H9 (cell line): Measurements from ENCODE around the gene ISLR2. TPM values are rescaled to one million over a fixed set of nuclear protein-coding genes. Genes with fewer than 3 reads are reported as not detected.

Experiments
- DNase-seq: peaks from one replicate; pipeline ENCODE4 v3.0.0-alpha.2; 2017
- H2AFZ ChIP-seq: one replicate; pipeline ENCODE4 v1.6.1; 2013; ENCODE audit warnings: mild to moderate bottlenecking, low read length, control low read depth, moderate library complexity
- H2AK5ac ChIP-seq: 2 replicates; pipeline ENCODE4 v1.6.1; 2013; ENCODE audit warnings: low read length, control low read depth, mixed read lengths; ENCODE audit not compliant: insufficient read length
- H2BK120ac ChIP-seq: one replicate; pipeline ENCODE4 v1.6.1; 2013; ENCODE audit warnings: low read depth, mild to moderate bottlenecking, low read length, control low read depth, inconsistent platforms; ENCODE audit not compliant: poor library complexity, severe bottlenecking
- H2BK12ac ChIP-seq: 2 replicates; pipeline ENCODE4 v1.6.1; 2013; ENCODE audit warnings: low read length, control low read depth, mixed read lengths, low read depth; ENCODE audit not compliant: insufficient read length
- H2BK15ac ChIP-seq: 2 replicates; pipeline ENCODE4 v1.6.1; 2013; ENCODE audit warnings: low read depth, low read length, control low read depth
- H2BK20ac ChIP-seq: one replicate; pipeline ENCODE4 v1.6.1; 2013; ENCODE audit warnings: low read depth, mild to moderate bottlenecking, low read length, control low read depth, inconsistent platforms; ENCODE audit not compliant: poor library complexity, severe bottlenecking
- H2BK5ac ChIP-seq: 2 replicates; pipeline ENCODE4 v1.6.1; 2013; ENCODE audit warnings: low read length, control low read depth, mixed read lengths; ENCODE audit not compliant: insufficient read length
- H3K14ac ChIP-seq: 2 replicates; pipeline ENCODE4 v1.6.1; 2013; ENCODE audit warnings: low read length, control low read depth; ENCODE audit not compliant: insufficient read depth
- H3K18ac ChIP-seq: 2 replicates; pipeline ENCODE4 v1.6.1; 2013; ENCODE audit warnings: low read depth, mild to moderate bottlenecking, mixed read lengths, low read length, control low read depth; ENCODE audit not compliant: insufficient read length
- H3K23ac ChIP-seq: 2 replicates; pipeline ENCODE4 v1.6.1; 2013; ENCODE audit warnings: low read length, control low read depth, mixed read lengths, low read depth; ENCODE audit not compliant: insufficient read length
- H3K23me2 ChIP-seq: 2 replicates; pipeline ENCODE4 v1.6.1; 2013; ENCODE audit warnings: low read depth, mild to moderate bottlenecking, mixed read lengths, low read length, control low read depth; ENCODE audit not compliant: insufficient read length, poor library complexity, severe bottlenecking
- H3K27ac ChIP-seq: 2 replicates; pipeline ENCODE4 v1.5.1; 2013; ENCODE audit warnings: low read length, control low read depth, mixed read lengths, low read depth; ENCODE audit not compliant: insufficient read length
- H3K27me3 ChIP-seq: 2 replicates; pipeline ENCODE4 v1.6.1; 2013; ENCODE audit warnings: low read length, control low read depth, inconsistent platforms; ENCODE audit not compliant: insufficient read depth
- H3K4ac ChIP-seq: 2 replicates; pipeline ENCODE4 v1.6.1; 2013; ENCODE audit warnings: low read depth, mild to moderate bottlenecking, control low read depth, inconsistent platforms, low read length, moderate library complexity
- H3K4me1 ChIP-seq: 2 replicates; pipeline ENCODE4 v1.6.1; 2013; ENCODE audit warnings: low read length, control low read depth, inconsistent platforms; ENCODE audit not compliant: insufficient read depth
- H3K4me2 ChIP-seq: 2 replicates; pipeline ENCODE4 v1.6.1; 2013; ENCODE audit warnings: low read length, control low read depth, mixed read lengths; ENCODE audit not compliant: insufficient read length, insufficient read depth
- H3K56ac ChIP-seq: 2 replicates; pipeline ENCODE4 v1.6.1; 2013; ENCODE audit warnings: low read depth, mild to moderate bottlenecking, mixed read lengths, low read length, control low read depth; ENCODE audit not compliant: insufficient read length
- H3K79me1 ChIP-seq: 2 replicates; pipeline ENCODE4 v1.6.1; 2013; ENCODE audit warnings: low read depth, mild to moderate bottlenecking, moderate library complexity, low read length, control low read depth, inconsistent platforms; ENCODE audit not compliant: insufficient read depth, poor library complexity, severe bottlenecking
- H3K79me2 ChIP-seq: 2 replicates; pipeline ENCODE4 v1.6.1; 2013; ENCODE audit warnings: low read length, control low read depth, inconsistent platforms; ENCODE audit not compliant: insufficient read depth
- H3K9ac ChIP-seq: 2 replicates; pipeline ENCODE4 v1.6.1; 2013; ENCODE audit warnings: low read length, control low read depth, mixed read lengths; ENCODE audit not compliant: insufficient read length; ENCODE audit errors: extremely low read depth
- H3K9me3 ChIP-seq: one replicate; pipeline ENCODE4 v1.6.1; 2013; ENCODE audit warnings: low read depth, low read length, inconsistent platforms; ENCODE audit not compliant: control insufficient read depth
- H3T11ph ChIP-seq: one replicate; pipeline ENCODE4 v1.6.1; 2013; ENCODE audit warnings: mild to moderate bottlenecking, low read length, control low read depth, inconsistent platforms
- H4K20me1 ChIP-seq: one replicate; pipeline ENCODE4 v1.6.1; 2013; ENCODE audit not compliant: control insufficient read depth, insufficient read length, insufficient read depth
- H4K5ac ChIP-seq: 2 replicates; pipeline ENCODE4 v1.6.1; 2013; ENCODE audit warnings: low read depth, mild to moderate bottlenecking, mixed read lengths, low read length, control low read depth; ENCODE audit not compliant: insufficient read length
- H4K8ac ChIP-seq: replicated peaks from 2 replicates; pipeline ENCODE4 v1.6.1; 2013; ENCODE audit warnings: low read length, control low read depth, mixed read lengths, low read depth; ENCODE audit not compliant: insufficient read length
- H4K91ac ChIP-seq: 2 replicates; pipeline ENCODE4 v1.6.1; 2013; ENCODE audit warnings: low read depth, mild to moderate bottlenecking, moderate library complexity, mixed read lengths, low read length, control low read depth; ENCODE audit not compliant: insufficient read length
- H3K27ac Mint-ChIP-seq, 3 experiments: 2 replicates in 2 of 3; 3 replicates in 1 of 3; pipeline ENCODE4 v1.8.0; 2020 to 2021; ENCODE audit warnings: mixed read lengths in 3 of 3, mild to moderate bottlenecking in 1 of 3, moderate library complexity in 1 of 3
- H3K27me3 Mint-ChIP-seq: 2 replicates; pipeline ENCODE4 v1.8.0; 2021; ENCODE audit warnings: low read depth, mild to moderate bottlenecking, moderate library complexity, mixed read lengths
- H3K36me3 Mint-ChIP-seq, 3 experiments: 2 replicates in 2 of 3; 3 replicates in 1 of 3; pipeline ENCODE4 v1.8.0; 2020 to 2021; ENCODE audit warnings: low read depth in 3 of 3, mixed read lengths in 3 of 3; ENCODE audit not compliant: insufficient read depth in 1 of 3
- H3K4me1 Mint-ChIP-seq, 2 experiments: 2 replicates each; pipeline ENCODE4 v1.8.0; 2020; ENCODE audit warnings: mixed read lengths in 2 of 2
- H3K4me3 Mint-ChIP-seq, 2 experiments: 2 replicates in 1 of 2; 3 replicates in 1 of 2; pipeline ENCODE4 v1.8.0; 2020 to 2021; ENCODE audit warnings: mild to moderate bottlenecking in 2 of 2, mixed read lengths in 2 of 2, moderate library complexity in 1 of 2
- H3K9me3 Mint-ChIP-seq, 2 experiments: 2 replicates in 1 of 2; 3 replicates in 1 of 2; pipeline ENCODE4 v1.8.0; 2020; ENCODE audit warnings: mild to moderate bottlenecking in 2 of 2, mixed read lengths in 2 of 2, moderate library complexity in 1 of 2
- WGBS: extraction: QIAGEN DNeasy Blood & Tissue Kit; methylation state at CpG from one replicate; pipeline ENCODE4 v1.1.7; 2013; ENCODE audit warnings: missing lambda C conversion rate, low lambda C conversion rate, mixed read lengths; ENCODE audit not compliant: insufficient read length; ENCODE audit errors: extremely low coverage; 5-methylcytosine and 5-hydroxymethylcytosine counted together
- total RNA-seq: library from RNA; stranded (reverse); gene quantifications from 2 replicates; pipeline ENCODE4 v1.2.1, GENCODE V29; 2021
- TF ChIP-seq, protein P1 (sequence below): fragments of 200-600 bp; sonication (generic); conservative IDR thresholded peaks from 3 replicates; pipeline ENCODE4 v1.8.0; 2021; ENCODE audit warnings: antibody characterized with exemption, mild to moderate bottlenecking

Gene ISLR2
- total RNA-seq, 1 experiment from 2014 or later, result 0.09 TPM

DNA sequence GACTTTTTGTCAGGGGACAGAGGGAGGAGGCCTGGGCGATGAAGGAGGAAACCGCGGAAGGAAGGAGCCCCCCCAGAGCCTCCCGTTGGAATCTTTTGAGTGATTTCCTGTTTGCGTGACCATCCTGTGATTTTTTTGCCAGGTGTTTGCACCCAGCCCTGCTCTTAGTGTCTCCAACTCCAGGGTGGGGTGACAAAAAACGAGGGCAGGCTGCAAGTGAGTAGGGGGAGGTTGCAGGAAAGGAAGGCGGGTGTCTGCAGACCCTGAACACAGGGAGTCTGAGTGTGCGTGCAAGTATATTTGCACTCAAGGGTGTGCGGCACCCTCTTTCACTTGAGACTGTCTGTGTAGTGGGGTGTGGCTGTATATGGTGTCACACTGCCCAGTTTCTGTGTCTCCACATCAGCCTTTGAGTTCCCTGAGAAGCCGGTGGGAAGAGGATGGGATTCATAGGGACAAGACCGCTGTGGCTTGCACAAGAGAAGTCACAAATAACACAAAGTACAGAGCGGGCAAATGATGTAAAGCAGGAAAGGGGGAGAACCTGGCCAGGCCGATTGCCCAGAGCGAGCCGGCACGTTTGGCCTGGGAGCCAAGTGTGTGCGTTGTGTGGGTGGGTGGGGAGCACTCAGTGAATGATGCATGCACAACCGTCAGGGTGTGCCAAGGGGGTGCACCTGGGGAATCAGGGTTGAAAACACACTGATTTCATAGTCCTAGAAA, 6.6 kb downstream of the ISLR2 start:
- TF ChIP-seq, protein P1, sequence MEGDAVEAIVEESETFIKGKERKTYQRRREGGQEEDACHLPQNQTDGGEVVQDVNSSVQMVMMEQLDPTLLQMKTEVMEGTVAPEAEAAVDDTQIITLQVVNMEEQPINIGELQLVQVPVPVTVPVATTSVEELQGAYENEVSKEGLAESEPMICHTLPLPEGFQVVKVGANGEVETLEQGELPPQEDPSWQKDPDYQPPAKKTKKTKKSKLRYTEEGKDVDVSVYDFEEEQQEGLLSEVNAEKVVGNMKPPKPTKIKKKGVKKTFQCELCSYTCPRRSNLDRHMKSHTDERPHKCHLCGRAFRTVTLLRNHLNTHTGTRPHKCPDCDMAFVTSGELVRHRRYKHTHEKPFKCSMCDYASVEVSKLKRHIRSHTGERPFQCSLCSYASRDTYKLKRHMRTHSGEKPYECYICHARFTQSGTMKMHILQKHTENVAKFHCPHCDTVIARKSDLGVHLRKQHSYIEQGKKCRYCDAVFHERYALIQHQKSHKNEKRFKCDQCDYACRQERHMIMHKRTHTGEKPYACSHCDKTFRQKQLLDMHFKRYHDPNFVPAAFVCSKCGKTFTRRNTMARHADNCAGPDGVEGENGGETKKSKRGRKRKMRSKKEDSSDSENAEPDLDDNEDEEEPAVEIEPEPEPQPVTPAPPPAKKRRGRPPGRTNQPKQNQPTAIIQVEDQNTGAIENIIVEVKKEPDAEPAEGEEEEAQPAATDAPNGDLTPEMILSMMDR, result no peak
- no peak overlapping the region for H2BK20ac ChIP-seq
- H3K79me1 ChIP-seq, result no peaks in the 10 kb centered on the region
- H2BK5ac ChIP-seq, result no peak overlapping the region
- no peak overlapping the region for H3K18ac ChIP-seq
- H3K4me1 Mint-ChIP-seq, result peaks cover 67 to 74% of the 10 kb centered on the region in 2 experiments
- H4K8ac ChIP-seq, result no peak overlapping the region
- no peak overlapping the region for H3K4ac ChIP-seq
- H3K4me1 ChIP-seq, result peaks cover 10% of the 10 kb centered on the region; the same call in 1 of the 2 replicates
- H2BK120ac ChIP-seq, result no peak overlapping the region
- no peaks in the 10 kb centered on the region for H3K79me2 ChIP-seq
- H3K9ac ChIP-seq, result no peak overlapping the region
- peaks cover 7% of the 10 kb centered on the region for H3K23me2 ChIP-seq
- no peak overlapping the region for H3K27ac ChIP-seq
- H3K4me3 Mint-ChIP-seq, result peak overlapping the region; percentile 59 to 81
- no peak overlapping the region for H2AK5ac ChIP-seq
- no CpG with 5 or more reads among the region's 18 CpGs for whole genome bisulfite sequencing
- H3K27me3 ChIP-seq, result peaks cover 41% of the 10 kb centered on the region
- no peak overlapping the region for H4K5ac ChIP-seq
- H2BK12ac ChIP-seq, result no peak overlapping the region
- no peak overlapping the region for H3T11ph ChIP-seq
- H3K27me3 Mint-ChIP-seq, result peaks cover 76% of the 10 kb centered on the region
- no peak overlapping the region for H3K27ac Mint-ChIP-seq
- H4K20me1 ChIP-seq, result no peaks in the 10 kb centered on the region
- H3K23ac ChIP-seq, result no peak overlapping the region
- no peak overlapping the region for H4K91ac ChIP-seq
- no peak for DNase-seq
- peak overlapping the region; percentile 63 for H3K4me2 ChIP-seq
- H3K14ac ChIP-seq, result no peak overlapping the region
- peaks cover 0 to 3% of the 10 kb centered on the region in 2 experiments; a peak in 1 of 5 replicates for H3K9me3 Mint-ChIP-seq
- H3K9me3 ChIP-seq, result no peaks in the 10 kb centered on the region
- no peak overlapping the region for H3K56ac ChIP-seq
- H2AFZ ChIP-seq, result no peak overlapping the region
- peaks cover 0 to 1% (median 0%) of the 10 kb centered on the region in 3 experiments; a peak in 1 of 7 replicates for H3K36me3 Mint-ChIP-seq
- no peak overlapping the region for H2BK15ac ChIP-seq
